GM19397 (cell line): ENCODE results near the gene AGPAT3.

Experiments
- ATAC-seq: cut with Tn5 transposase; IDR thresholded peaks from one replicate; pipeline ENCODE4 v1.9.1; 2021; ENCODE audit warnings: mild to moderate bottlenecking, moderate library complexity; ENCODE audit not compliant: unreplicated experiment

AGPAT3 gene

DNA sequence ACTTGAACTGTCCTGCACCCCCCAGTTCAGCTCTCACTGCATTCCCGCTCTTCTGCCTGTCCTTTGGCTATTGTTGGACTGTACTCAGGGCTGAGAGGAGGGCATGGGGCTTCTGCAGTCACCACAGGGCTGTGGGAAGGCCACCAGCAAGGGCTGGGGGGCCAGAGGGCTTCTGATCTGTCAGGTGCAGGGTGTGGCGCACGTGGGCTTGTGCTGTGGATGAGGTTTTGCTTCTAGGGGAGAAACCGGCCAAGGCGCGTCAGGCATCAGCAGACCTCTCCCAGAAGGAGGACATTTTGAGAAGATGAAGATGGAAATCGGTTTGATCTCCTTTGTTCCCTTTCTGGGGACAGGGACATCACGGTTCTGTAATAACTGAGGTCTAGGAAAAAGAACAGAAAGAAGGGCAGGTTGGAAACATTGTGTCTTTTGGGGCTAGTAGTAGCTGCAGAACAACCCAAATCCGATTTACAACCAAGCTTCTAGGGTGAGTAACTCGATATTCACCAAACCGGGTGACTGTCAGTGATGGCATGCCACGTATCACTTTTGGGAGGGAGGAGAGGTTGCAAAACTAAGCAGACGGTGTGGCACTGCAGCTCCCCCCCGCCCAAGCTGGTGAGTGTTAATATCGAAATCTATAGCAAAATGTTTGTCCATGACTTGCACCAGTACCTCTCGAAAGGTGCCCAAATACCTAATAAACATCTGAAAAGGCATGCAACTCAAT is 40.9 kb downstream of the AGPAT3 start:
- ATAC-seq, result no peak

DNA sequence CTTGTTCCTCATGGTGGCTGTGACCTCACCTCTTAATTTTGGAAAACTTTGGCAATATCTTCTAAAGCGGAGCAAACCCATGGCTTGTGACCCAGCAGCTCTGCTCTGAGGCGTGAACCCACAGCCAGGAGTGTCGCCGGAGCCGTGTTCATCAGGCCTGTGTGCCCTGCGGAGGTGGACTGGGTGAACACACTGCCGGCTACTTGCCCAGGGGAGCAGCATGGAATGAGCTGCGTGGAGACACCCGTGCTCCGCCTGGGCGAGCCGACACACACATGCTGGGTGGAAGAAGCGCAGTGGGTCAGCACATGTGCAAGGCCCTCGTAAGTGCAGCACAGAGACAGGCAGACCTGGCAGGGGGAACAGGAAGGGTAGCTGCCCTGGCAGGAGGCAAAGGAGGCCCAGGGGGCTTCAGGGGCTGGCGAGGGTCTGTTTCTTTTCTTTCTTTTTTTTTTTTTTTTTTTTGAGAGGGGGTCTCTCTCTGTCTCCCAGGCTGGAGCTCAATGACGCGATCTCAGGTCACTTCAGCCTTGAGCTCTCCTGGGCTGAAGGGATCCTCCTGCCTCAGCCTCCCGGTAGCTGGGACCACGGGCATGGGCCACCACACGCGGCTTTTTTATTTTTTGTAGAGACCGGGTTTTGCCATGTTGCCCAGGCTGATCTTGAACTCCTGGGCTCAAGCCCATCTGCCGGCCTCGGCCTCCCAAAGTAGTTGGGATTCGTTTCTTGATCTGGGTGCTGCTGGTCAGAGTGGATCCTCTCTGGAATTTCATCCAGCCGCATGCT is 41.8 kb downstream of the AGPAT3 start:
- no peak for ATAC-seq

DNA sequence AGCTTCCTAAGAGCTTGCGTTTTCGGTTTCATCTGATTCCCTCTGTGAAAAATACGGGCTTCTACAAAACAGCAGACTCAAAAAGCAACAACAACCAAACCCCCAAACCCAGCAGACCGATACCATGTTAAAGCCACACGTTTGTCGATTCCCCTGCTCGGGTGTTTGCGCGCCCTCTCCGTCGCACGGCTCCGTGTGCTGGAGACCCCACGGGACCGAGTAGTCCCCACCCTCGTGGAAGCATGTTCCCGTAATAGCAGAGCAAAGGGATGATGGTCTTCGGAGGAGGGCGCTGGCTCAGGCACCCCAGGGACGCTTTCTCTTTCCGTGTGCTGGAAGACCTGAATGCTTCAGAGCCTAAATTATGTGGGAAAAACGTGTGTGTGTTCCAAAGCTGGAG is 42.7 kb downstream of the AGPAT3 start:
- ATAC-seq, result no peak

DNA sequence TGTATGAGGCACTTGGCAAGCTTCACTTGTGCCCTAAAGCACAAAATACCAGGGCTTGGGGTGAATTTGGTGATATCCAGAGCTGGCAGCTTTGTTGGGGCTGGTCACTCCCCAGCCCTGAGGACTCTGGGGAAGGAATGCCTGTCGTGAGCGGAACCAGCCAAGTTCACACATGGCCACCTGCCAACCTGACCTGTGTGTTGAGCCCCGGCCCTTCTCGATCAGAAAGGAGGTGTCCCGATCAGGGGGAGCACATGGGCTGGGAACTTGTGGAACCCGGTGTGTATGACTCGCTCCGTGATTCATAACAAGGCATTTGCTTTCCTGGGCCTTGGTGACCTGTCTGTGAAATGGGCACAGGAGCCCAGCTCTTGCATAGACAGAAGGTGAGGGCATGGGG is 43.1 kb downstream of the AGPAT3 start:
- no peak for ATAC-seq

DNA sequence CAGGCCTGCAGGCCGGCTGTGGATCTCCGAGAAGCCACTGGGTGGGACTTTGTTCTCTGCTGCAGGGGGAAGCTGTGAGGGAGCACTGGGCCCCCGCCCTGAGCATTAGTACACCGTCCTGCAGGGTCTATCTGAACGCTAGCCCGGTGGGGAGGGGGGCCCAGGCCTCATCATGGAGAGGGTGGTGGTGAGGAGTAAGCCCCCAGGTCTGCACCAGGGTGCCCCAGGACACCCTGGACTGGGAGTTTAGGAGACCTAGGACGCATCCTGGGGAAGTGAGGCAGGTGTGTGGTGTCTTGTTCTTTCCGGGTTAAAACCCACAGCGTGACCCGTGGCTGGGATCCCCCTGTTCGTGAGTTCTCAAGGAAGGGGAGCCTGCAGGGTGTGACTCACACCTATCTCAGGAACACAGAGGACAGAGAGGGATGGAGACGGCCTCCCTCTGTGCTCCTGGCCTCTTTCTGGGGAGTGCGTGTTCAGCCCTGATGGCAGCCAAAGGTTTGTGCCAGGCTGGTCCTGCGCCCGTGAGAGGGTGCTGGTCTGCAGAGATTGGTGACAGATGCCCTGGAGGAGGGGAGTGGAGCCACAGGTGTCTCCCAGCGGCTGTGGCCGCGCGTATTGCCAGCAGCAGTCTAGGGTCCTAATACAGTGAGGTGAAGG is 44.8 kb downstream of the AGPAT3 start:
- ATAC-seq, result no peak

DNA sequence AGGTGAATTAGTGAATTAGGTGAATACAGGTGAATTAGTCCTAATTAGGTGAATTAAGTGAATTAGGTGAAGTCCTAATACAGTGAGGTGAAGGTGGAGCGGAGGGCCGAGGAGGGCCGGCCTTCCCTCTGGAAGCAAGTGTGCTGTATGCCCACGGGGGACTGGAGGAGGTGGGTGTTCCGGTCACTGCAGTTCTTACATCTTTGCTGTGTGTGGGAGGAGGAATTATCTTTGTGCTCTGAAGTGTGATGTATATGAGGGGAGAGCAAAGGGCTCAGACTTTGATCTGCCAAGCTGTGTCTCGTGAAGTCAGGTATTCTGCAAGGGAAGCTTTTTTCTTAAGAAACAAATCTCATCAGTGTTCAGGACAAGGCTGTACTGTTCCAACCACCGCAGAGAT is 45.4 kb downstream of the AGPAT3 start:
- no peak for ATAC-seq

DNA sequence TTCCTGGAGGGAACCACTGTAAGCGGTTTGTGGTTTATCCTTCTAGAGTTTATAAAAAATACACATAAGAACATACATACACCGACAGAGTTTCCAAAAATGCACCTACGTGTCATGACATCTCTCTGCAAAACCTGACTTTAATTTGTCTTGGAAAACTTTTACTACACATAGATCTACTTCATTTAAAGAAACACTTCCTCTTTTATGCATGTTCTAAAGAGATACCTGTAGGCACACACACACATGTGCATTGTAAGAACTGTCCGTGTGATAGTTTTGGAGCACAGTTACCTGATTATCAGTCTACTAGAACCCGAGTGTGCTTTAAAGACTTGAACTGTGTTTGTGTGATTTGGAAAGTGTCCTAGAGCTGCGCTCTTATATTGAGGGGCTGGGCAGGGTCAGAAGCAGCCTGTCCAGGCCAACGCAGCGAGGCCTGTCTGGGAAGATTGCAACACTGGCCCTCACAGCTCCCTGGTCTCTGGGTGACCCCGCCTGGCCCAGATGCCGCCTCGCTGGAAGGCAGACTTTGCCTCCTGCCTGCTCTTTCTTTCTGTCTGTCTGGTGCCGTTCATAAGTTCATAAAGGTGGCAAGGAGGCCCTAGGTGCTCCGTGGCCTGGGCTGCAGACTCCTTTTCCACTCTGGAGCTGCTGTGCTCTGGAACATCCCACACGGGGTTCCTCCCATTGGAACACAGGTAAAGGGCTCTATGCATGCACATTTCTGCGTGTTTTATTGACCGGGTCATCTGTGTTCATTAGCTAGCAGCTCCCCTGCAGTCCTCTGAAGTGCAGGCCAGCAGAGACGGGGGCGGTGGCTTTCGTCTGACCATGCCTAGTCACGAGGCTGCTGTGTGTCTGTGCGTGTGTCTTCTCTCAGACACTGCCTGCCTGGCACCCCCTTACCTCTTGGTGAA is 46.3 kb downstream of the AGPAT3 start:
- ATAC-seq, result no peak

DNA sequence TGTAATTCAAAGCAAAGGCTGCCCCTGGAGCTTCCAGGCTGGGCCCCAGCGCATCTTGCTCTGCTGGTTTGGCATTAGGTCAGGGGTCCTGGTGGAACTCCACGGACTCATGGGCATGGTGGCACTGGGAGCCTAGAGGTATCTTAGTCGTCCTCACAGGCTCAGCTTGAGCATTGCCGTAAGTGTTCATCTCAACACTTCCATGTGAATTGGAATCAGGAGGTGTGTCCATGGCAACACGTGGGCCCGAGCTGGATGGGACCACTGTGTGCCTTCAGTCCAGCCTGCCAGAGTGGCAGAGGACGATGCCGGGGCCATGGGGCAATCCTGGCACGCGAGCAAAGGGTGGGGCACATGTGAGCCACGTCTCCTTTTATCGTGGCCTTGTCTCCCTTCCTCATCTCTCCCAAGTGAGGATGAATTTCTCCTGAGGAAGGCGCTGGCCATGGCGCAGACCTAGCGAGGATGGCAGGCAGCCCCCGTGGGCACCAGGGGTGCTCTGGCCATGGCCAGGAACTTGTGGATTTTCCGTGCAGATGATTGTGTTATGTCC is 47.0 kb downstream of the AGPAT3 start:
- no peak for ATAC-seq

DNA sequence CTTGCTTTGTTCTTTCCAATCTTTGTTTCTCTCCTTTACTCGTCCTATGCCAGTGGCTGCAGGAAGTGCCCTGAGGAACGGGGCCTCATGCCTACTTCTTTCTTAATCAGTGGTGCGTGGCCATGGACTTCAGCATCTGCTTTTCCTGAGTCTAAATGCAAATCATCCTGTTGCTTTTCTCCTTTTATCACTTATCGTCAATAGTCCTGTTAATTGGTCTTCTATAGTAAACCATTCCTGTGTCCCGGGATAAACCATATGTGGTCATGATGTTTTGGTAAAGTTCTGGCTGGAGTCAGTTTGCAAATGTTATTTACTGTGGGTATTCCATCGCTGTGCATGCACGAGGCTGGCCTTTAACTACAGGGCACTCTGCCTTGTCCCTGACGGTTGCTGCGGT is 47.5 kb downstream of the AGPAT3 start:
- ATAC-seq, result no peak

DNA sequence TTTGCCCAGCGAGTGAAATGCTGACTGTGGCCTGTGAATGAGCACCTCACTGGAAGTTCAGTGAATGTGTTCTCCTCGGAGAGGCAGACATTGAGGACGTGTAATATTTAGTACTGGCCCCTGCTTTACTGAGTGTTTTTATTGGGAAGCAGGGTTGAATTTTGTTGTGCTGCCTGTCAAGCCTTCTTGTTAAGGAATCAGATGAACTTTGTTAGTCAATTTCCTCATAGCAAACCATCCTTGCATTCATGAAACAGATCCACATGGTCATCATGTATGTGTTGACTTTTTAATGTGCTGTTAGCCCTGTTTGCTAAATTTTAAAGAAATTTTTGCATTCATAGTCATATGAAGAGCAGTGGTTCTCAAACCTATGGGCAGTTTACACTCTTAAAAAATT is 47.9 kb downstream of the AGPAT3 start:
- ATAC-seq, result no peak

DNA sequence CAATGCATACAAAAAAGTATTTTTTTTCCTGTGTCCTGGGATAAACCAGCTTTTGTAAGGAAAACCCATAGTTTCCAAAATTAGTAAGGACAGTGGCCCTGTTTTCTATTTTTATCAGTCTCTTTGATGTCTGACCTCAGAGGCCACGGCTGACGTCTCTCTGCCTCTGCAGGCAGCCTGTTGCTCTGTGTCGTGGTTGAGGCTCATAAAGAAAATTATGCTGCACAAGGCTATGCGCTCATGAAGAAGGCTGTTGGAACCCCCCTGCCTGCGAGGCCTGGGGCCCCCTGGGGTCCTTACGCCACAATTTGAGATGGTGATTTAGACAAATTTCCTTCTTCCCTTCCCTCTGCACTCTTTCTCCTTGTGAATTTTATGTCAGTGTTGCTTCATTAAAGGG is 48.9 kb downstream of the AGPAT3 start:
- no peak for ATAC-seq

DNA sequence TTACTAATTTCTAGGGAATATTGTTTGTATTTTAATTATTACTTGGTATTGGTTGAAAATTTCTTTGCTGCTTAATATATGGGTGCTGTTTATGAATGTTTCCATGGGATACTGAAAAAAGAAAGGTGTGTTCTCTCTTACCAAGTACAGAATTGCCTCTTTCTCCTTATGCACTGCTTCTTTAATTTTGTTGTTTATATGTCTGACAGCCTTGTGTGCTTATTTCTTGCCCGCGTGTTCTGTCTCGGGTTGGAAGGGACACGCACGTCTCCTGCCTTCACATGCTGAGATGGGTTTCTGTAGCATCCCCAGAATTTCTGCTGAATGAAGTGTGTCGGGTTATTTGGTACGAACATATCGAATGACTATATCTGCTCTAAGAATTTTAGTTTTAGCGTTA is 51.1 kb downstream of the AGPAT3 start:
- no peak for ATAC-seq

DNA sequence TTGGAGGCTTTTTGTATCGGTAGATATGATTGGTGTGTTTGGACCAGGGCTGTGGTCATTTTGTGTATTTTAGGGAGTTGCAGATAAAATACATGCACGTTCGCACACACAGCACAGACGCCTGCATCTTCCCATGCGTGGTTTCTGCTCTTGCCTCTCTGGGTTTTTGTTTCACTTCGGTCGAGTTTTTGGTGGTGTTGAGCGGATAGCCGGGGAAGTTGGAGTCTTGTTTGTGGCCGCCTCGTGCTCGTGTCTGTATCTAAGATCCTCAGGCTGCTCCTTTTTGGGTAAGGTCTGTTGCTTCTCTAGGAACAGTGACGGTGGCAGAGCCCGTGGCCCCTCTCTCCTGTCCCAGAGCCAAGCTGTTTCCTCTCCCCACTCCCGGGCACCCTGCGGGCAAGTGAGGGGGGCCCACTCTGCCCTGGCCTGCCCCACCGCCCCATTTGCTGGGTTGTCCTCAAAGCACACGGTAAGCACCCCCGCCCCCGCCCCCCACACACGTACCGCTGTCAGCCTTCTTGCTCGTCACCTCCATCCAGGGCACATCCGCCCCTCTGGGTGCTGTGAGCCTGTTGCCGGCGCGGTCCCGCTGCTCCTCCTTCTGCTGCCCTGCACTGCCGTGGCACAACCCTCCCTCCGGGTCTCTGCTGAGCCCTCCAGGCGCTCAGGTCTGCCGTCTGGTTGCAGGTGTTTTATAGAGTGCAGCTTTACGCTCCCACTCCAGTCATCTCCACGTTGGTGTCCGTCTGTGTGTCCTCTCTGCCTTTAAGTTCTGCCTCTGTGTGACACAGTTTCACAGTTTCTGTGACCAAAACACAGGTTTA is 51.9 kb downstream of the AGPAT3 start:
- ATAC-seq, result peak; percentile 49

DNA sequence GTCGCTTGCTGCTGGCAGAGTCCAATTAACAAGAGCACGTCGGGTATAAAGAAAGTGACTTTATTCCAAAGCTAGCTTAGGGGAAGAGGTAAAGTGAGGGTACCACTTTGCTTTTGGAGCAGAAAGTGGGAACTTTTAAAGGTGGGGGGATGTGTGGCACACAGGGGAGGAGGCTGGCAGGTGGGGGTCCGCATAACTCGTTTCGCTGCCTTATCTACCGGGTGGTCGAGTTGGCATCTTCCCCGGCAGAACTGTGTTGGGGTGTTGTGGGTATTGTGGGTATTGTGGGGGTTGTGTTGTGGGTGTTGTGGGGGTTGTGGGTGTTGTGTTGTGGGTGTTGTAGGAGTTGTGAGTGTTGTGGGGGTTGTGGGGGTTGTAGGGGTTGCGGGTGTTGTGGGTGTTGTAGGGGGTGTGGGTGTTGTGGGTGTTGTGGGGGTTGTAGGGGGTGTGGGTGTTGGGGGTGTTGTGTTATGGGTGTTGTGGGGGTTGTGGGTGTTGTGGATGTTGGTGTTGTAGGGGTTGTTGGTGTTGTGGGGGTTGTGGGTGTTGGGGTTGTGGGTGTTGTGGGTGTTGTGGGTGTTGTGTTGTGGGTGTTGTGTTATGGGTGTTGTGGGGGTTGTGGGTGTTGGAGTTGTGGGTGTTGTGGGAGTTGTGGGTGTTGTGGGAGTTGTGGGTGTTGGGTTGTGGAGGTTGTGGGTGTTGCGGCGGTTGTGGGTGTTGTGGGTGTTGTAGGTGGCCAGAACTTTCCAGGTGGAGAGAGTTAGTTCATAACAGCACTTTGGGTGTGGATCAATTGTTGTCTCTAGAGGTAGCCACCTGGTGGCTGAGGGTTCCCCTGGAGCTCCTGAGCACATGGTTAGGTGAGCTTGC is 52.7 kb downstream of the AGPAT3 start:
- ATAC-seq, result no peak

DNA sequence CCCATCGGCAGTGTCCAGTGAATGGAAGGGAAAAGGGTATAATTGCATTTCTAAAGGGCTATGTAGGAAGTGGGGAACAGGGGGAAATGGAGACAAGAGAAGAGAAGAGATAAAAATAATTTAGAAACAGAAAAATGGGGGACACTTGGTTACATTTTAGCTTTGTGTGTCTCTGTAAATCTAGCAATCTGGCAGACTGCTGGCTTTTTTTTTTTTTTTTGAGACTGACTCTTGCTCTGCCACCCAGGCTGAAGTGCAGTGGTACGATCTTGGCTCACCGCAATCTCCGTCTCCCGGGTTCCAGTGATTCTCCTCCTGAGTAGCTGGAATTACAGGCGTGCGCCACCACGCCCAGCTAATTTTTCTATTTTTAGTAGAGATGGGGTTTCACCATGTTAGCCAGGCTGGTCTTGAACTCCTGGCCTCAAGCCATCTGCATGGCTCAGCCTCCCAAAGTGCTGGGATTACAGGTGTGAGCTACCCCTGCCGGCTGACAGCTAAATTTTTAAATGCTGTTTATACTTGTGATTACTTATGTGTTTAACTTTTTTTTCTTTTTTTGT is 53.4 kb downstream of the AGPAT3 start:
- no peak for ATAC-seq

DNA sequence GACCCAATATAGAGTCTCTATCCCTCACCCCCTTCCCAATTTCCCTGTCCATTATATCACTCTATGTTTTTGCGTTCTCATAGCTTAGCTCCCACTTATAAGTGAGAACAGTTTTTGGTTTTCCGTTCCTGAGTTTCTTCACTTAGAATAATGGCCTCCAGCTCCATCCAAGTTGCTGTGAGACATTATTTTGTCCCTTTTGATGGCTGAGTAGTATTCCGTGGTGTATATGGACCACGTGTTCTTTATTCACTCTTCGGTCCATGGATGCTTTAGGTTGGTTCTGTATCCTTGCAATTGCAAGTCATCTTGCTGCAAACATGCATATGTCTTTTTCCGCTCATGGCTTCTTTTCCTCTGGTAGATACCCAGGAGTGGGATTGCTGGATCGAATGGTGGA is 54.3 kb downstream of the AGPAT3 start:
- ATAC-seq, result no peak

DNA sequence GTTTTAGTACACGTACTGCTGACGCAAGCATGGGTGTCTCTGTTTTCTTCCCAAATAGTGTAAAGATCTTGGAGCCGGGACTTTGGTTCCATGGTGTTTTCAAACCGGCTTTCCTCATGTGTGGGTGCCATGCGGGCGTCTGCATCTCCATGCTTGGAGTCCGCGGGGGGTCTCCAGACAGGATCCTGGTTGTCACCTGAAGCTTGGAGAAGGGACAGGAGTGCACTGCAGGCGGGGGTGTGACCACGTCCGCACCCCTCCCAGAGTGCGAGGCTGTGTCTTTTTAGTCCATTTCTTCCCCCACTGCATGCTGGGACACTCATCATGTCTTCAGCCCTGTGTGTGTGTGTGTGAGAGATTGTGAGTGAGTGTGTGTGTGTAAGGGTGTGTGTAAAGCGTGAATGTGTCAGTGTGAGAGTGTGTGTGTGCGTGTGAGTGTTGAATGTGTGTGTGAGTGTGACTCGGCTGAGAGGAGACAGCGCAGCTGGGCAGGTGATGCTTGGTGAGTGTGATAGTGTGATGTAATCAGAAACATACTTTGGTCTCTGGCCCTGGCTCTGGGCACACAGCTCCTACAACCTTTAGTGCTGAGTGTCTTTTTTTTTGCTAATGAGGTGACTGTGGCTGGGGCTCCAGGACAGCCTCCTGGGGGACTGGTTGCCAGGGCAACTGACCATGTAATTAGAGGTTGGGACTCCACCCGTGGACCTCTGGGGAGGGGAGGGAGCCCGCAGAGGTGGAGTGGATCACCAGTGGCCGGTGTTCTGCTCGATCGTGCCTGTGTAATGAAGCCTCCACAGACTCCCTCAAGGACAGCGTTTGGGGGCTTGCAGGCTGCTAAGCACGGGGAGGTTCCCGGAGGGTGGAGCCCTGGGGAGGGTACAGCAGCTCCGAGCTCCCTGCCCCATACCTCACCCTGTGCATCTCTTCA is 55.1 kb downstream of the AGPAT3 start:
- no peak for ATAC-seq
